Vagina (tissue), 2 donors: ENCODE measurements around the gene BTG2.

Experiments used
- CTCF ChIP-seq, 3 experiments: fragments of 450-650 bp in 2 of 3; fragments of 200-600 bp in 1 of 3; sonication (generic) in 1 of 3; IDR thresholded peaks; one replicate each; pipeline ENCODE4 v1.5.1; 2017 to 2019; ENCODE audit warnings: antibody characterized with exemption in 3 of 3, mild to moderate bottlenecking in 2 of 3, moderate library complexity in 2 of 3
- POLR2AphosphoS5 ChIP-seq, 2 donors: sonication (generic); formaldehyde crosslinking; IDR thresholded peaks; one replicate each; pipeline ENCODE4 v1.9.0; 2017; ENCODE audit warnings: antibody characterized with exemption in 2 of 2, mild to moderate bottlenecking in 2 of 2, low read depth in 1 of 2; ENCODE audit not compliant: insufficient read depth in 1 of 2

GRCh38 chr1:203263496-203263895 is 41.8 kb upstream of the BTG2 start:
- no peak for TF ChIP-seq CTCF (IDR thresholded peaks at IDR 0.05)
- no peak for TF ChIP-seq POLR2AphosphoS5 (IDR thresholded peaks at IDR 0.05; ENCODE audit: insufficient read depth in 1 of 2, low read depth in 1 of 2)
